Keratinocyte (primary cell): Measurements from ENCODE around the gene FNDC3B. TPM values are rescaled to one million over a fixed set of nuclear protein-coding genes. Genes with fewer than 3 reads are reported as not detected.
A peak's percentile ranks its signal among the peaks of the same experiment; 100 is the strongest.

Source experiments
- DNase-seq: peaks from one replicate; pipeline ENCODE4 v3.0.0-alpha.2; 2011; ENCODE audit warnings: low read depth, missing footprints, low spot score
- FAIRE-seq: peaks from 2 replicates; lab custom pipeline; 2011; peaks lifted over from hg19 to GRCh38; lab: Jason Lieb, UNC
- H2AFZ ChIP-seq: 2 replicates; pipeline ENCODE4 v1.6.0; 2012; ENCODE audit warnings: low read length, control low read depth, inconsistent platforms; ENCODE audit not compliant: control insufficient read depth
- H3K27ac ChIP-seq: 2 replicates; pipeline ENCODE4 v1.5.1; 2011; ENCODE audit warnings: low read length; ENCODE audit not compliant: control insufficient read depth, insufficient read depth
- H3K27me3 ChIP-seq: 3 replicates; pipeline ENCODE4 v1.6.0; 2011; ENCODE audit warnings: low read length; ENCODE audit not compliant: control insufficient read depth, insufficient read depth; ENCODE audit errors: extremely low read depth
- H3K36me3 ChIP-seq, 2 experiments: 2 replicates in 1 of 2; 3 replicates in 1 of 2; pipeline ENCODE4 v1.5.1; 2011; ENCODE audit warnings: low read length in 2 of 2, mild to moderate bottlenecking in 1 of 2; ENCODE audit not compliant: control insufficient read depth in 2 of 2, insufficient read depth in 2 of 2; ENCODE audit errors: extremely low read depth in 1 of 2
- H3K4me1 ChIP-seq: 3 replicates; pipeline ENCODE4 v1.5.1; 2011; ENCODE audit warnings: low read length; ENCODE audit not compliant: control insufficient read depth, insufficient read depth; ENCODE audit errors: extremely low read depth
- H3K4me2 ChIP-seq: 3 replicates; pipeline ENCODE4 v1.6.0; 2011; ENCODE audit warnings: low read depth, low read length; ENCODE audit not compliant: control insufficient read depth, insufficient read depth; ENCODE audit errors: extremely low read depth
- H3K4me3 ChIP-seq, 3 experiments: fragments of 200-600 bp in 1 of 3; sonication (generic) in 1 of 3; 2 replicates in 2 of 3; 3 replicates in 1 of 3; pipeline ENCODE4 v1.5.1; 2011 to 2016; ENCODE audit warnings: low read length in 3 of 3, mild to moderate bottlenecking in 3 of 3, control low read depth in 2 of 3, inconsistent platforms in 1 of 3, low read depth in 1 of 3, mixed read lengths in 1 of 3, mixed run types in 1 of 3, moderate library complexity in 1 of 3; ENCODE audit not compliant: control insufficient read depth in 2 of 3, insufficient read depth in 2 of 3; ENCODE audit errors: extremely low read depth in 1 of 3
- H3K79me2 ChIP-seq: 2 replicates; pipeline ENCODE4 v1.6.0; 2012; ENCODE audit warnings: low read length; ENCODE audit not compliant: control insufficient read depth, insufficient read depth
- H3K9ac ChIP-seq: 3 replicates; pipeline ENCODE4 v1.6.0; 2011; ENCODE audit warnings: low read length; ENCODE audit not compliant: control insufficient read depth, insufficient read depth; ENCODE audit errors: extremely low read depth
- H3K9me1 ChIP-seq: 3 replicates; pipeline ENCODE4 v1.6.0; 2011; ENCODE audit warnings: low read length; ENCODE audit not compliant: control insufficient read depth, insufficient read depth; ENCODE audit errors: extremely low read depth
- H3K9me3 ChIP-seq: 2 replicates; pipeline ENCODE4 v1.5.1; 2012; ENCODE audit warnings: low read depth, low read length; ENCODE audit not compliant: control insufficient read depth
- H4K20me1 ChIP-seq: 3 replicates; pipeline ENCODE4 v1.6.0; 2011; ENCODE audit warnings: low read length; ENCODE audit not compliant: control insufficient read depth, insufficient read depth; ENCODE audit errors: extremely low read depth
- EZH2 ChIP-seq: IDR thresholded peaks from one replicate; pipeline ENCODE4 v1.6.1; 2012; ENCODE audit warnings: inconsistent platforms, mild to moderate bottlenecking, low read length, moderate library complexity
- dilution Hi-C: fragments of 300-500 bp; cut with MboI; formaldehyde crosslinking; loops from one replicate; pipeline ENCODE4 v1.7.0; 2020; ENCODE audit warnings: low sequenced_read_pairs; ENCODE audit not compliant: extremely low pct_ligation_motif_present
- polyA plus RNA-seq, 5 experiments: library from polyadenylated mRNA; depleted of rRNA in 3 of 5; stranded (reverse) in 3 of 5; stranded (forward) in 1 of 5; unstranded in 1 of 5; fragments of >200 nt; gene quantifications; 1 replicate in 1 of 5; 2 replicates in 3 of 5; 3 replicates in 1 of 5; pipeline versions ENCODE4 v1.2.1 to v1.2.3, GENCODE V29; 2011 to 2012; ENCODE audit warnings: missing spikeins in 2 of 5, low read depth in 1 of 5, low replicate concordance in 1 of 5
- TF ChIP-seq, protein P1 (sequence below), 3 experiments: IDR thresholded peaks in 1 of 3; conservative IDR thresholded peaks in 1 of 3; optimal IDR thresholded peaks in 1 of 3; 2 replicates in 2 of 3; 3 replicates in 1 of 3; pipeline versions ENCODE3 to v1.5.1; 2011; ENCODE audit warnings: low read length in 3 of 3, mild to moderate bottlenecking in 3 of 3, moderate library complexity in 2 of 3, control low read depth in 1 of 3, inconsistent platforms in 1 of 3; ENCODE audit not compliant: insufficient read depth in 2 of 3; ENCODE audit errors: extremely low read depth in 1 of 3

The FNDC3B gene
- polyA plus RNA-seq, 1 donor (not counting 4 experiments of a cell fraction or from before 2014, with no cell fraction given): 31.4 TPM

- H3K9me1 ChIP-seq: peaks cover 11% of the 10 kb centered on the region
- dilution Hi-C loops: no loop called here
- FAIRE-seq (no peak), DNase-seq (no peak)
- H3K4me2 ChIP-seq: peak overlapping the region; percentile 66
- H3K9ac ChIP-seq: peak overlapping the region; percentile 25
- no peaks in the 10 kb centered on the region for H3K9me3 ChIP-seq
- H3K79me2 ChIP-seq: peaks cover 65% of the 10 kb centered on the region
- no peak overlapping the region for H2AFZ ChIP-seq
- peaks cover 34% of the 10 kb centered on the region for H3K4me1 ChIP-seq
- H3K27ac ChIP-seq: peak overlapping the region; percentile 70
- H3K36me3 ChIP-seq: no peaks in the 10 kb centered on the region
- H3K4me3 ChIP-seq: peak overlapping the region in 1 of 3 experiments; percentile 17
- peaks cover 3% of the 10 kb centered on the region for H4K20me1 ChIP-seq
- no peak for TF ChIP-seq EZH2
- TF ChIP-seq, protein P1, sequence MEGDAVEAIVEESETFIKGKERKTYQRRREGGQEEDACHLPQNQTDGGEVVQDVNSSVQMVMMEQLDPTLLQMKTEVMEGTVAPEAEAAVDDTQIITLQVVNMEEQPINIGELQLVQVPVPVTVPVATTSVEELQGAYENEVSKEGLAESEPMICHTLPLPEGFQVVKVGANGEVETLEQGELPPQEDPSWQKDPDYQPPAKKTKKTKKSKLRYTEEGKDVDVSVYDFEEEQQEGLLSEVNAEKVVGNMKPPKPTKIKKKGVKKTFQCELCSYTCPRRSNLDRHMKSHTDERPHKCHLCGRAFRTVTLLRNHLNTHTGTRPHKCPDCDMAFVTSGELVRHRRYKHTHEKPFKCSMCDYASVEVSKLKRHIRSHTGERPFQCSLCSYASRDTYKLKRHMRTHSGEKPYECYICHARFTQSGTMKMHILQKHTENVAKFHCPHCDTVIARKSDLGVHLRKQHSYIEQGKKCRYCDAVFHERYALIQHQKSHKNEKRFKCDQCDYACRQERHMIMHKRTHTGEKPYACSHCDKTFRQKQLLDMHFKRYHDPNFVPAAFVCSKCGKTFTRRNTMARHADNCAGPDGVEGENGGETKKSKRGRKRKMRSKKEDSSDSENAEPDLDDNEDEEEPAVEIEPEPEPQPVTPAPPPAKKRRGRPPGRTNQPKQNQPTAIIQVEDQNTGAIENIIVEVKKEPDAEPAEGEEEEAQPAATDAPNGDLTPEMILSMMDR (optimal IDR thresholded peaks at IDR 0.05 in 1 of 3, IDR thresholded peaks at IDR 0.05 in 1 of 3, conservative IDR thresholded peaks at IDR 0.05 in 1 of 3; ENCODE audit: extremely low read depth in 1 of 3, insufficient read depth in 2 of 3, low read length in 3 of 3): no peak
- no peaks in the 10 kb centered on the region for H3K27me3 ChIP-seq
Observed at GRCh38 chr3:172128858-172129257, 89.5 kb downstream of the FNDC3B start.

DNA sequence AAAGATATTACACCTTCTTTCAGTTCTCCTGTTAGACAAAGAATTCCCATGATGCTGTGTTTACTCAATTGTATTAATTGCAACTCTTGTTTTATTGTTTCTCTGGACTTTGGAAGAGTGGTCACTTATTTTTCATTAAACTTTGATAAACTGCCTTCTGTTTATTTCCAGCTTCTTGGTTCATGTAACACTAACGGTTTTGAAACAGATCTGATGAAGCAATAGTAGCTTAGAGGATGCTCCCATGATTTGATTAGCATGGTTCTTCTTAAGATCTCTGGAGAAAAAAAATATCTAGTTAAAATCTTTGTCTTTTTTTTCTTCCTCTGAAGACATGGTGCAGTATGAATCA lies 90.1 kb downstream of the FNDC3B start:
- dilution Hi-C loops: no loop called here
- Histone ChIP-seq H3K9ac (peak overlapping the region; percentile 25), H3K79me2 (peaks cover 68% of the 10 kb centered on the region), H3K36me3 (no peaks in the 10 kb centered on the region), H3K9me3 (no peaks in the 10 kb centered on the region), H4K20me1 (peaks cover 3% of the 10 kb centered on the region), H2AFZ (no peak overlapping the region), H3K4me3 (peak overlapping the region in 1 of 3 experiments; percentile 17), H3K27me3 (no peaks in the 10 kb centered on the region), H3K9me1 (peaks cover 11% of the 10 kb centered on the region), H3K4me2 (peak overlapping the region; percentile 66), H3K27ac (peak overlapping the region; percentile 70), H3K4me1 (peaks cover 32% of the 10 kb centered on the region)
- DNase-seq: no peak
- no peak for FAIRE-seq
- TF ChIP-seq EZH2: no peak
- TF ChIP-seq, protein P1 (optimal IDR thresholded peaks at IDR 0.05 in 1 of 3, IDR thresholded peaks at IDR 0.05 in 1 of 3, conservative IDR thresholded peaks at IDR 0.05 in 1 of 3; ENCODE audit: extremely low read depth in 1 of 3, insufficient read depth in 2 of 3, low read length in 3 of 3): no peak
